Astrocyte (in vitro differentiated cells and primary cell): ENCODE data around the gene DGKG. TPM values are rescaled to one million over a fixed set of nuclear protein-coding genes. Genes with fewer than 3 reads are reported as not detected.

ENCODE experiments used
- DNase-seq: peaks from one replicate; pipeline ENCODE4 v3.0.0-alpha.2; 2010; ENCODE audit warnings: low read depth
- FAIRE-seq: peaks from 2 replicates; lab custom pipeline; 2011; peaks lifted over from hg19 to GRCh38; lab: Jason Lieb, UNC
- H2AFZ ChIP-seq: 2 replicates; pipeline ENCODE4 v1.6.0; 2012; ENCODE audit warnings: low read depth, low read length, inconsistent platforms
- H3K27ac ChIP-seq: 2 replicates; pipeline ENCODE4 v1.5.1; 2011; ENCODE audit warnings: low read depth, low read length, inconsistent platforms
- H3K27me3 ChIP-seq: 2 replicates; pipeline ENCODE4 v1.6.0; 2011; ENCODE audit warnings: low read length, inconsistent platforms; ENCODE audit not compliant: insufficient read depth
- H3K36me3 ChIP-seq: 2 replicates; pipeline ENCODE4 v1.5.1; 2011; ENCODE audit warnings: low read length, inconsistent platforms; ENCODE audit not compliant: insufficient read depth
- H3K4me1 ChIP-seq: 2 replicates; pipeline ENCODE4 v1.5.1; 2011; ENCODE audit warnings: low read length, inconsistent platforms; ENCODE audit not compliant: insufficient read depth
- H3K4me2 ChIP-seq: 2 replicates; pipeline ENCODE4 v1.6.0; 2012; ENCODE audit warnings: low read length, inconsistent platforms
- H3K4me3 ChIP-seq: 2 replicates; pipeline ENCODE4 v1.5.1; 2011; ENCODE audit warnings: low read depth, mild to moderate bottlenecking, low read length, inconsistent platforms; ENCODE audit not compliant: insufficient read depth
- H3K79me2 ChIP-seq: 2 replicates; pipeline ENCODE4 v1.6.0; 2012; ENCODE audit warnings: mild to moderate bottlenecking, low read length, inconsistent platforms; ENCODE audit not compliant: insufficient read depth
- H3K9ac ChIP-seq: 2 replicates; pipeline ENCODE4 v1.6.0; 2012; ENCODE audit warnings: mild to moderate bottlenecking, low read length, inconsistent platforms
- H3K9me3 ChIP-seq: 2 replicates; pipeline ENCODE4 v1.5.1; 2012; ENCODE audit warnings: low read depth, mild to moderate bottlenecking, low read length, inconsistent platforms; ENCODE audit not compliant: insufficient read depth
- H4K20me1 ChIP-seq: 2 replicates; pipeline ENCODE4 v1.6.0; 2012; ENCODE audit warnings: low read length, inconsistent platforms; ENCODE audit not compliant: insufficient read depth
- H3K27ac Mint-ChIP-seq: one replicate; pipeline ENCODE4 v1.8.0; 2021; ENCODE audit warnings: mild to moderate bottlenecking, mixed read lengths; ENCODE audit not compliant: unreplicated experiment
- H3K27me3 Mint-ChIP-seq: one replicate; pipeline ENCODE4 v1.8.0; 2021; ENCODE audit warnings: low read depth, mixed read lengths; ENCODE audit not compliant: unreplicated experiment
- H3K36me3 Mint-ChIP-seq: one replicate; pipeline ENCODE4 v1.8.0; 2021; ENCODE audit warnings: low read depth, mixed read lengths; ENCODE audit not compliant: unreplicated experiment
- H3K4me1 Mint-ChIP-seq: one replicate; pipeline ENCODE4 v1.8.0; 2021; ENCODE audit warnings: low read depth, mixed read lengths; ENCODE audit not compliant: unreplicated experiment
- H3K4me3 Mint-ChIP-seq: one replicate; pipeline ENCODE4 v1.8.0; 2021; ENCODE audit warnings: mild to moderate bottlenecking, moderate library complexity, mixed read lengths; ENCODE audit not compliant: unreplicated experiment
- H3K9me3 Mint-ChIP-seq: one replicate; pipeline ENCODE4 v1.8.0; 2021; ENCODE audit warnings: mild to moderate bottlenecking, mixed read lengths; ENCODE audit not compliant: unreplicated experiment
- CTCF ChIP-seq: IDR thresholded peaks from 2 replicates; pipeline ENCODE4 v1.5.1; 2011; ENCODE audit warnings: low read depth, mild to moderate bottlenecking, inconsistent platforms, low read length, moderate library complexity; ENCODE audit not compliant: insufficient read depth
- EZH2 ChIP-seq: IDR thresholded peaks from 2 replicates; pipeline ENCODE4 v1.6.1; 2012; ENCODE audit warnings: mild to moderate bottlenecking, low read length, inconsistent platforms; ENCODE audit not compliant: insufficient read depth
- total RNA-seq: library from RNA; stranded (reverse); gene quantifications from 2 replicates; pipeline ENCODE4 v1.2.1, GENCODE V29; 2021

DGKG gene
- total RNA-seq, 1 donor from 2014 or later = 0.64 TPM

- Histone ChIP-seq H3K36me3 (no peaks in the 10 kb centered on the region), H3K27ac (no peak overlapping the region), H4K20me1 (no peaks in the 10 kb centered on the region), H2AFZ (no peak overlapping the region), H3K79me2 (no peaks in the 10 kb centered on the region), H3K4me1 (peaks cover 3% of the 10 kb centered on the region), H3K27me3 (peaks cover 2% of the 10 kb centered on the region), H3K9me3 (no peaks in the 10 kb centered on the region), H3K4me3 (no peak overlapping the region), H3K4me2 (no peak overlapping the region), H3K9ac (no peak overlapping the region)
- Mint-ChIP-seq H3K4me1 (peaks cover 22% of the 10 kb centered on the region), H3K36me3 (peaks cover 2% of the 10 kb centered on the region), H3K27ac (no peak overlapping the region), H3K4me3 (no peak overlapping the region), H3K9me3 (peaks cover 1% of the 10 kb centered on the region), H3K27me3 (peaks cover 32% of the 10 kb centered on the region)
- TF ChIP-seq CTCF (no peak), EZH2 (no peak)
- DNase-seq (no peak), FAIRE-seq (no peak)
These were observed 141.0 kb downstream of the DGKG start for GRCh38 chr3:186220911-186221645.

GRCh38 chr3:186220365-186220764 is 141.7 kb downstream of the DGKG start:
- Histone ChIP-seq H4K20me1 (no peaks in the 10 kb centered on the region), H3K27me3 (peaks cover 2% of the 10 kb centered on the region), H3K27ac (no peak overlapping the region), H3K79me2 (no peaks in the 10 kb centered on the region), H3K4me3 (no peak overlapping the region), H3K4me2 (no peak overlapping the region), H3K4me1 (peaks cover 3% of the 10 kb centered on the region), H2AFZ (no peak overlapping the region), H3K36me3 (no peaks in the 10 kb centered on the region), H3K9ac (no peak overlapping the region), H3K9me3 (no peaks in the 10 kb centered on the region)
- no peak overlapping the region for H3K4me3 Mint-ChIP-seq
- H3K36me3 Mint-ChIP-seq = peaks cover 2% of the 10 kb centered on the region
- FAIRE-seq (no peak), DNase-seq (no peak)
- no peak overlapping the region for H3K27ac Mint-ChIP-seq
- TF ChIP-seq CTCF (no peak), EZH2 (no peak)
- H3K27me3 Mint-ChIP-seq = peaks cover 29% of the 10 kb centered on the region
- peaks cover 19% of the 10 kb centered on the region for H3K4me1 Mint-ChIP-seq
- peaks cover 1% of the 10 kb centered on the region for H3K9me3 Mint-ChIP-seq

GRCh38 chr3:186219211-186219638 is 142.8 kb downstream of the DGKG start:
- Histone ChIP-seq H3K27ac (no peak overlapping the region), H3K4me1 (peaks cover 3% of the 10 kb centered on the region), H3K9me3 (no peaks in the 10 kb centered on the region), H3K79me2 (no peaks in the 10 kb centered on the region), H3K4me3 (no peak overlapping the region), H3K9ac (no peak overlapping the region), H3K4me2 (no peak overlapping the region), H3K36me3 (no peaks in the 10 kb centered on the region), H2AFZ (no peak overlapping the region), H3K27me3 (peaks cover 2% of the 10 kb centered on the region), H4K20me1 (no peaks in the 10 kb centered on the region)
- peaks cover 2% of the 10 kb centered on the region for H3K36me3 Mint-ChIP-seq
- no peak overlapping the region for H3K4me3 Mint-ChIP-seq
- H3K9me3 Mint-ChIP-seq = peaks cover 1% of the 10 kb centered on the region
- no peak for FAIRE-seq
- H3K27ac Mint-ChIP-seq = no peak overlapping the region
- no peak for DNase-seq
- TF ChIP-seq CTCF = no peak
- TF ChIP-seq EZH2 = no peak
- peaks cover 29% of the 10 kb centered on the region for H3K27me3 Mint-ChIP-seq
- H3K4me1 Mint-ChIP-seq = peaks cover 22% of the 10 kb centered on the region
